RWPE1 (cell line): ENCODE measurements around the gene MACROD1.

Experiments used
- CTCF ChIA-PET: fragments of 350-600 bp; sonication (Branson Sonifier 250); formaldehyde crosslinking; extraction: SDS; loops from one replicate; lab custom pipeline; 2021; lab: Yijun Ruan, JAX
- POLR2A ChIA-PET: fragments of 400-600 bp; formaldehyde crosslinking; extraction: SDS; loops from one replicate; lab custom pipeline; 2020; ENCODE audit warnings: antibody characterized with exemption; ENCODE audit not compliant: low non-redundant PET; lab: Yijun Ruan, JAX
- DNase-seq: peaks from one replicate; pipeline ENCODE4 v3.0.0; 2012; ENCODE audit warnings: low spot score
- H3K27ac ChIP-seq: fragments of 450-650 bp; 2 replicates; pipeline ENCODE4 v1.5.1; 2017
- CTCF ChIP-seq: fragments of 450-650 bp; conservative IDR thresholded peaks from 2 replicates; pipeline ENCODE4 v1.5.1; 2017; ENCODE audit warnings: low read depth, mild to moderate bottlenecking

Gene MACROD1

GRCh38 chr11:64161037-64161436, 4.9 kb downstream of the MACROD1 start:
- no peak for TF ChIP-seq CTCF
- no peak for DNase-seq
- ChIA-PET CTCF (interaction anchor here (0.6 kb wide), 1 partner anchor 163 kb away, joined by 4 read pairs; no protein-coding TSS in a partner anchor), POLR2A (no interaction called here)
- H3K27ac ChIP-seq, result no peak overlapping the region

GRCh38 chr11:64157631-64158394, 8.1 kb downstream of the MACROD1 start:
- ChIA-PET POLR2A (no interaction called here), CTCF (interaction anchor here (0.7 kb wide), 1 partner anchor 12 kb away, joined by 3 read pairs; no protein-coding TSS in a partner anchor)
- no peak overlapping the region; the same call in 1 of the 2 replicates for H3K27ac ChIP-seq
- TF ChIP-seq CTCF, result no peak
- no peak for DNase-seq

GRCh38 chr11:64156235-64157011, 9.5 kb downstream of the MACROD1 start:
- TF ChIP-seq CTCF, result no peak
- no peak for DNase-seq
- ChIA-PET POLR2A (no interaction called here), CTCF (interaction anchor here (0.7 to 0.9 kb wide), 2 partner anchors 8 to 25 kb away, joined by 3 to 4 read pairs; no protein-coding TSS in a partner anchor)
- H3K27ac ChIP-seq, result peak overlapping the region; percentile 8; the same call in 1 of the 2 replicates

- no peak for TF ChIP-seq CTCF
- ChIA-PET POLR2A (interaction anchor here (0.7 kb wide), 1 partner anchor 10 kb away, joined by 3 read pairs; no protein-coding TSS in a partner anchor), CTCF (interaction anchor here (0.7 to 1.9 kb wide), 4 partner anchors 22 to 154 kb away, joined by 4 to 14 read pairs (median 5); partner anchors contain the start of gene DNAJC4)
- H3K27ac ChIP-seq, result peak overlapping the region; percentile 18; the same call in 1 of the 2 replicates
- no peak for DNase-seq
Measured at GRCh38 chr11:64153812-64154211, 12.1 kb downstream of the MACROD1 start.

GRCh38 chr11:64152841-64153691, 12.8 kb downstream of the MACROD1 start:
- ChIA-PET POLR2A (interaction anchor here (0.7 kb wide), 1 partner anchor 11 kb away, joined by 3 read pairs; no protein-coding TSS in a partner anchor), CTCF (interaction anchor here (0.5 to 1.9 kb wide), 11 partner anchors 21 to 1002 kb away, joined by 3 to 14 read pairs (median 5); partner anchors contain the start of gene DNAJC4)
- TF ChIP-seq CTCF, result peak; percentile 99
- peak; percentile 85 for DNase-seq
- peak overlapping the region; percentile 18 for H3K27ac ChIP-seq
